ENCODE data around the gene HLCS.

HLCS gene

GRCh38 chr21:36753556-36753955, 212.9 kb downstream of the HLCS start:
- CTCF ChIA-PET = interaction anchor here (0.6 to 1.3 kb wide), 5 partner anchors 13 to 248 kb away, joined by 3 to 5 read pairs (median 4); no protein-coding TSS in a partner anchor
- H3K4me1 ChIP-seq (ENCODE audit: control insufficient read depth, insufficient read depth, low read length) = no peaks in the 10 kb centered on the region

GRCh38 chr21:36751383-36751782, 215.1 kb downstream of the HLCS start:
- TF ChIP-seq ZNF335 (tag by site-specific recombination; conservative IDR thresholded peaks at IDR 0.05) = no peak
- no peak for TF ChIP-seq ZNF140 (tag by site-specific recombination; IDR thresholded peaks at IDR 0.05)
- TF ChIP-seq ZNF830 (tag by site-specific recombination; IDR thresholded peaks at IDR 0.05; ENCODE audit: low read depth) = no peak
- no peak overlapping the region for H3K4me3 ChIP-seq (ENCODE audit: low read depth, low read length)
- H3K9me3 ChIP-seq (ENCODE audit: control insufficient read depth, insufficient read depth, low read depth, low read length) = no peaks in the 10 kb centered on the region
- CTCF ChIA-PET = interaction anchor here (1.2 kb wide), 1 partner anchor 103 kb away, joined by 6 read pairs; no protein-coding TSS in a partner anchor
- no peaks in the 10 kb centered on the region for H3K4me1 ChIP-seq (ENCODE audit: control insufficient read depth, insufficient read depth, low read length)
- peaks cover 4 to 18% of the 10 kb centered on the region in 2 experiments; a peak in 2 of 3 replicates for H3K36me3 ChIP-seq (ENCODE audit: control insufficient read depth in 2 of 2, insufficient read depth in 1 of 2, low read length in 2 of 2)
- POLR2A ChIA-PET = no interaction called here
- H3K27ac ChIP-seq (ENCODE audit: extremely low read depth, low read depth, low read length) = no peak overlapping the region

More at GRCh38 chr21:36753556-36753955, 212.9 kb downstream of the HLCS start:
- Histone ChIP-seq H3K4me3 (ENCODE audit: low read depth, low read length) (no peak overlapping the region), H3K36me3 (ENCODE audit: control insufficient read depth in 2 of 2, insufficient read depth in 1 of 2, low read length in 2 of 2) (peaks cover 0 to 4% of the 10 kb centered on the region in 2 experiments), H3K27ac (ENCODE audit: extremely low read depth, low read depth, low read length) (no peak overlapping the region), H3K9me3 (ENCODE audit: control insufficient read depth, insufficient read depth, low read depth, low read length) (no peaks in the 10 kb centered on the region)
- TF ChIP-seq ZNF670 (tag by site-specific recombination; IDR thresholded peaks at IDR 0.05; ENCODE audit: low read depth) = no peak
- no peak for TF ChIP-seq ZNF830 (tag by site-specific recombination; IDR thresholded peaks at IDR 0.05; ENCODE audit: low read depth)
- no peak for TF ChIP-seq ZNF580 (tag by site-specific recombination; IDR thresholded peaks at IDR 0.05)
- TF ChIP-seq ZNF184 (tag by site-specific recombination; IDR thresholded peaks at IDR 0.05) = no peak
- no peak for TF ChIP-seq ZBTB10 (tag by site-specific recombination; IDR thresholded peaks at IDR 0.05)
- no peak for TF ChIP-seq KLF17 (tag by site-specific recombination; IDR thresholded peaks at IDR 0.05)
- no peak for TF ChIP-seq ZBTB48 (tag by site-specific recombination; IDR thresholded peaks at IDR 0.05)
- no peak for TF ChIP-seq ZNF335 (tag by site-specific recombination; conservative IDR thresholded peaks at IDR 0.05)
- TF ChIP-seq ZNF768 (tag by site-specific recombination; IDR thresholded peaks at IDR 0.05) = no peak
- TF ChIP-seq FEZF1 (tag by site-specific recombination; IDR thresholded peaks at IDR 0.05) = no peak
- TF ChIP-seq ZNF2 (tag by site-specific recombination; IDR thresholded peaks at IDR 0.05) = no peak
- TF ChIP-seq ZNF292 (tag by site-specific recombination; IDR thresholded peaks at IDR 0.05; ENCODE audit: borderline replicate concordance, low read depth) = no peak
- TF ChIP-seq ELK4 (IDR thresholded peaks at IDR 0.05; ENCODE audit: borderline replicate concordance, low read depth, low read length) = no peak
- no peak for TF ChIP-seq ZNF623 (tag by site-specific recombination; IDR thresholded peaks at IDR 0.05)
- no peak for TF ChIP-seq ZNF626 (tag by site-specific recombination; IDR thresholded peaks at IDR 0.05)
- TF ChIP-seq SETDB1 (IDR thresholded peaks at IDR 0.05; ENCODE audit: insufficient read length, low read length) = no peak
- POLR2A ChIA-PET = no interaction called here
